Central memory CD4-positive, alpha-beta T cell (primary cell): ENCODE measurements around the gene ZNF414.
"Not testable (repeated sequence)": the region's sequence is repeated elsewhere in the genome, so short reads cannot be mapped to it uniquely, and the experiment has no call there.

Source experiments
- DNase-seq: peaks from one replicate; pipeline ENCODE4 v3.0.0; 2022

The ZNF414 gene

DNA sequence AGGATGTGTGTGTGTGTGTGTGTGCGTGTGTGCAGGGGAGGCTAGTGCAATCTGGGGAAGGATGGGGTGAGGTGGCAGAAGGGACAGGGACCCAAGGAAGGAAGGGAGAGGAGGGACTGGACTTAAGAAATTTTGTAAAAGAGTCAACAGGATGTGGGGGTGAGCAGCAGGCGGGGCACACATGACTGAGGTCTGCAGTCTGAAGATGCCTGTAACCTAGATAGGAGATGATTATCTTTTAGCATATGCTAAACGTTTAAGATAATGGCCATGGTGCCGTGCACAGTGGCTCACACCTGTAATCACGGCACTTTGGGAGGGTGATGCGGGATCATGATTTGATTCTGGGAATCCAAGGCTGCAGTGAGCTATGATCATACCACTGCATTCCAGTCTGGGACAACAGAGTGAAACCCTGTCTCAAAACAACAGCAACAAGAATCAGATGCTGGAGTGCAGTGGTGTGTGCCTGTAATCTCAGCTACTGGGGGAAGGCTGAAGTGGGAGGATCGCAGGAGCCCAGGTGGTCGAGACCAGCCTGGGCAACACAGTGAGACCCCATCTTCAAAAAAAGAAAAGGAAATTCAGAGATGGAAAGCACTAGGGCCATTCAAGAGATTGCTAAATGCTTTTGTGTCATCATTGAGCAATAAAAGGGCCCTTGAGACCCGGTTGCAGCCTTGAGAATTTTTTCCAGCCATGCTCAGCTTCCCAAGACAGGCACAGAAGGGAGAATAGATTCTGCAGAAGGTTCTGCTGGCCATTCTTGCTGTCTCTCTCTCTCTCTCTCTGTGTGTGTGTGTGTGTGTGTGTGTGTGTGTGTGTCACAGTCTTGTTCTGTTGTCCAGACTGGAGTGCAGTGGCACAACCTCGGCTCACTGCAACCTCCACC, 3.8 kb upstream of the ZNF414 start:
- peak; percentile 75 for DNase-seq

DNA sequence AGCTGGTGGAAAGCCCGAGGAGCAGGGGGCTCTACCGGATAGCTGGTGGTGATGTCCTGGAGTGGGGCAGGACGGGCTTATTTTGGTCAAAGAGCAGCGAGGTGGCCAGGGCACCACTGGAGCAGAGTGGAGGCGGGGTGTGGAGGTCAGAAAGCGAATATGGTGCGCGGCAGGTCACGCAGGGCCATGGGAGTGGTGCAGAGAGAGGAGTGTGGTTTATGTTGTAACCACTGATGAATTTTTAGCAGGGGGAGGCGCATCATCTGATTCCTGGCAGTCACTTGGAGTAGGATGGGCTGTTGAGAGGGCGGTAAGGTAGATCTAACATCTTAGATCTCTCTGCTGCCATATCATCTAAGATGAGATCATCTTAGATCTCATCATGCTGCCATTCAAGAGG, 1.4 kb upstream of the ZNF414 start:
- peak; percentile 71 for DNase-seq

DNA sequence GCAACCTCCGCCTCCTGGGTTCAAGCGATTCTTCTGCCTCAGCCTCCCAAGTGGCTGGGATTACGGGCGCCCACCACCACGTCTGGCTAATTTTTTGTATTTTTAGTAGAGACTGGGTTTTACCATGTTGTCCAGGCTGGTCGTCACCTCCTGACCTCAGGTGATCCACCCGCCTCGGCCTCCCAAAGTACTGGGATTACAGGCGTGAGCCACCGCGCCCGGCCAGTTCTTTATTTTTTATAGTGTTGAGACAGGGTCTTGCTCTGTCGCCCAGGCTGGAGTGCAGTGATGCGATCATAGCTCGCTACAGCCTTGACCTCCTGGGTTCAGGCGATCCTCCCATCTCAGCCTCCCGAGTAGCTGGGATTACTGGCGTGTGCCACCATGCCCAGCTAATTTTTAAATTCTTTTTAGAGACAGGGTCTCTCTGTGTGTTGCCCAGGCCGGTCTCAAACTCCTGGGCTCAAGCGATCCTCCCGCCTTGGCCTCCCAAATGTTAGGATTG, 590 bp upstream of the ZNF414 start:
- DNase-seq = not testable (repeated sequence)

DNA sequence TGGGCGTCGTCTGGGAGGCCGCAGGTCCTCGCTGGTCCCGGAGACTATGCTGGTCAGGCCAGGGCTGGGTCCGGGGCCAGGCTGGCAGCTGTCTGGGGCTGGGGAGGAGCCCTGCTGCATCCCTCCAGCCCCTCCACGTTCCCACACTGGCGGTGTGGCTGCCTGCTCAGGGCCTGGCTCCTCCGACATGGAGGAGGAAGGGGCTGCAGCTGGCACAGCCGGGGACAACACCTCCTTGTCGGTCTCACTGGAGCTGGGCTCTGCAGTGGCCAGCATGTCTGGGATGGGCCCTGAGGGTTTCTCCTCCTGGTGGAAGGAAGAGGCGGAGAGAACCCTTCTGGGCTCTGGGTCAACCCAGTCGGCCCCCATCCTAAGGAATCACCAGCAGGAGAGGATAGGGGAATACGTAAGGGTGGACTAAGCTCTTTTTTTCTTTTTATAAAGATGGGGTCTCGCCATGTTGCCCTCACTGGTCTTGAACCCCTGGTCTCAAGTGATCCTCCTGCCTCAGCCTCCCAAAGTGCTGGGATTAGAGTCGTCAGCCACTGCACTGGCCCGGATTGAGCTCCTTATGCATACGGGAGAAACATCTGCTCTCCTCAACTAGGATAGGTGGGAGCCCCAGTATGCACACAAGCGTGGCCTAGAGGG, 806 bp downstream of the ZNF414 start:
- DNase-seq = no peak

DNA sequence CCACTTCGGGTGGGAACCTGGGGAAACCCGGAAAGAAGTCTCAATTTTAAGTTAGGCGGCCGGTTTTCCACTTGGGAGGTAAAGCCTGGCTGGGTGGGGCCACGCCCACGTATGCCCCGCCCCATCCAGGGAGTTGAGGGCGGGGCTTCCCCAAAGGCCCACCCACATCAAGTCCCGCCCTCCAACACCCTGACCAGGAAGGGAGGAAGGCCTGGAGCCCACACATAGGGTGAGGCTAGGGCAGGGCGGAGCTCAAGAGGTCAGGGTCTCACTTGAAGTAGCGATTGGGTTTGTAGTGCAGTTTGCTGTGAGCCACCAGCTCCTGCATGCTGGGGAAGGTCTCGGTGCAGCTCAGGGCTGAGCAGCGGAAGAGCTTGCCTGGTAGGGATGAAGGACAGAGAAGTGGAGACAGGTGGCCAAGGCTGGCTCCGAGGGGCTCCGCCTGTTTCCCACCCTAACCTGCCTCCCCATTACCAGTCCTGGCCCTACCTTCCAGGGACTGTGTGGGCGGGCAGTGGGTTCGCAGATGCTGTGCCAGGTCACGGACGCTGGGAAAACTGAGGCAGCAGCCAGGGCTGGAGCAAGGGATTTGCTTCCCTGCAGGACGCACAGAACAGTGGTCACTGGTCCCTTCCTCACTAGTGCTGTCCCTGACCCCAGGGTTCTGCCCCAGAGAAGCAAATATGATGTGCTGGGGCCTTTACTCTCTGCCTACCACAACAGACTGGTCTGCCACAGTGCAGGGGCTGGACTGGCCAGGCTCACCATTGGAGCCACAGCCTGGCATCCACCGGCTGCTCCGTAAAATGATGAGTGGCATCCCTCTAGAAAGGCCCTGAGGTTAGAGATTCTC, 1.6 kb downstream of the ZNF414 start:
- DNase-seq = no peak

DNA sequence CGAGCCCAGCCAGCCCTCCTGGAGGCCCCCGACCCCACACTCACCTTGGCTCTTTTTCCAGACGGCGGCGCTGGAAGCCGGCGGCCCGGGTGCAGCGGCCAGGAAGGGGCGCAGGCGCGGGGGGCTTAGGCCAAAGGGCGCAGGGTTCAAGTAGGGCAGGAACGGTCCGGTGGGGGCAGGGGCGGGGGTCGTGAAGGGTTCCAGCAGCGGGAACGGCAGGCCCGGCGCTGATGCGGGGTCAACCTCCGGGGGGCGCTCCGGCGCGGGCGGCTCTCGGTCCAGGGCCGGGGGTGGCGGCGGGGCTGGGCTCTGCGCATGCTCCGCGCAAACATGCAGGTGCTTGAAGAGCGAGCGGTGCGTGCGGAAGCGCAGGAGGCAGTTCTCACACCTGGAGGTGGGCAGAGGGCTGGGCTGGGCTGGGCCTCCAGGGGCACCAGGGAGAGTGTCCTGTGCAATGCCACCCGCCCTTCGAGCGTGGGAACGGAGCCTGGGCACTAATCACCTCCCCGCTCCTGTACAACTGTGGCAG, 2.3 kb downstream of the ZNF414 start:
- DNase-seq = no peak

DNA sequence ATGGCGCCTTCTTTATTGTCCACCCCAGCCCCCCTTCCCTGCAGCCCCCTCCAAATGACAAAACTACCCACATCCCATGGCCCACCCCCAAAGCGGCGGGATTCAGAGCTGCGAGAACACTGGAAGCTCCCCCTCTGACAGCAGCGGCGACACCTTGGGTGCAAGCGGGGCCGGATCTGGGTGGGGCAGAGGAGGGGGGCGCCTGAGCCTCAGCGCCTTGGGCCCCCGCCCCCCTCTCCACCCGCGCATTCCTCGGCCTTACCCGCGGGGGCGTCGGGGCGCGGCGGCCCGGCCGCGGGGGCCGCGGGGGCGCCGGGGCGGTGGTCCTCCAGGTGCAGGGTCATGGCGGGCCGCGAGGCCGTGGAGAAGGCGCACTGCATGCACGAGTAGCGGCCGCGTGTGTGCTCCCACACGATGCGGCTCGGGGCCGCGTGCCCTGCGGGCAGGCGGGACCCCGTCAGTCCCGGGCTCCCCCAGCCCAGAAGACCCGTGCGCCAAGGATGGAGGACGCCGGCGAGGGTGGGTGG, 3.3 kb downstream of the ZNF414 start:
- DNase-seq = no peak

DNA sequence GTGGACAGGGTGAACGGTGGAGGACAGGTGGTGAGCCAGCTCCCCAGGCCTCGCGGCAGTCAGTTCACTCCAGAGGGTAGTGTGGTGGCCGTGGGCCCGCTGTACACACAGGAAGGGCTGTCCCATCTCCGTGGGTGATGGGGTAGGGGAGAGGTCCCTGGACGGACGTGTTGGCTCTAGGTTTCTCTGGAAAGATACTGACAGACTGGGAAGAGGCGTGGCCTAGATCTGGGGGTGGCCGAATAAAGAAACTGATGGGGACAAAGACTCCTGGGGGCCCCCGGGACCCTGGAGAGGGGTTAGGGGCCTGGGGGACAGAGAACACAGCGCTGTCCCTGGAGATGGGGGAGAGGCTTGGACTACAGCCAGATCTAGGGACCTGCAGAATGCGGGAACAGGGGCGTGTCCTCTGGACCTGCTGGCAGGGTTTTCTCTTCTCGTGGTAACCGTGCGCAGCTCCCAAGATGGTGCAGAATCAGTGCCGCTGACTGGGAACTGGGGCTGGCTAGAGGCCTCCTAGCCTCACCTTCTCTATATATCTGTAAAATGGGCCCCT, 7.5 kb downstream of the ZNF414 start:
- DNase-seq = no peak

DNA sequence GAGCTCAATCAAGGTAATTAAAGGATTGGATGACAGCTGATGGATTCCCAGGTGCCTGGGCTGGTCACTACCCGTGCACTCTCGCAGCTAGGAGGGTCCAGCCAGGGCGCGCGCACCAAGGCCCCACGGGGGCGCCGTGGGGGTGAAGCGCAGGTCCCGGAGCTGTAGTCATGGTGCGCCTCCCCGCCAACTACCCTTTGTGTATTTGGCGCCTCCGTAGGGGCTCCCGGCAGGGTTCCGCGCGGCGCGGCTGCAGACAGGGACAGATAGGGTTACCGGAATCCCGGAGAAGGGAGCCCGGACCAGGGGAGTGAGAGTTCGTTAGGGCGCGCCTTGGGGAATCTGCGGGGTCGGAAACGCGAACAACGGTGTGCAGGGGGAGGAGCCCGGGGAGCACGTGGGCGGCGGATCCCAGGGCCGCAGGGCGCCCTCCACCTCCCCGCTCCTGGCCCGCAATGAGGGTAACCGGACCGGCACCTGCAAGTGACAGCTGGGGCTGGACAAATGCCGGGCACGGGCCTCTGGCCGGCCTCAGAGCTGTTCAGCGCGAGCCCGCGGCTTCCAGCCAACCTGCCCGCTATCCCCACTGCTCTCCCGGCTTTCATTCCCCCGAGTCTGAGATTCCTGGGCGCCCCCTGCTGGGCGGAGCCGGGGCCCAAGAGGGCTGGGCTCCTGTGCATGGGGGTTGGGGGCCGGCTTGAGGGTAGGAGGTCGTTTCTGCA, 8.1 kb downstream of the ZNF414 start:
- peak; percentile 52 for DNase-seq

DNA sequence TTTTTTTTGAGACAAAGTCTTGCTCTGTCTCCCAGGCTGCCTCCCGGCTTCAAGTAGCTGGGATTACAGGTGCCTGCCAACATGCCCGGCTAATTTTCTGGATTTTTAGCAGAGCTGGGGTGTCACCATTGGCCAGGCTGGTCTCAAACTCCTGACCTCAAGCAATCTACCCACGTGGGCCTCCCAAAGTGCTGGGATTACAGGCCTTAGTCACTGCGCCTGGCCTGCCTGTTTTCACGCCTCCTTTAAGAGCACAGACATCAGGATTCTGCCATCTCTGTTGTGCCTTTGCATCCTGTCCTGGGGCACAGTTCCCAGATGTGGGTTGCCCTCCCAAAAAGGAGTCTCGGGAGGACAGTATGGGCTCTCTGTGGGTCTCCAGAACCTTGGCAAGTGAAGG, 9.0 kb downstream of the ZNF414 start:
- no peak for DNase-seq

DNA sequence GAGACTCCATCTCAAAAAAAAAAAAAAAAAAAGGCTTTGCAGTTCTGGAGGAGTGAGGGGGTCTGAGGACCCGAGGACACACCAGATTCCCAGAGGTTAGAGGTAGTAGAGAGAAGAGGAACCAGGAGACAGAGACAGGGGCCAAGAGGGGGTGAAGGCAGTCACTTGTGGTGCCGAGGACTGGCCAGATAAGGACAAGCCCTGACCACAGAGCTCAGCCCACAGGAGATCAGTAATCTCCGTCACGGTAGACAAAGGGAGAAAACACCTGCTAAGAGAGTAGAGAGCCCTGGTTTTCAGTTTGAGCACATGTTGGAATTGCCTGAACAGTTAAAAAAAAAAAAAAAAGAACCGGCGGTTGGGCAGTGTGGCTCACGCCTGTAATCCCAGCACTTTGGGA, 9.8 kb downstream of the ZNF414 start:
- no peak for DNase-seq

DNA sequence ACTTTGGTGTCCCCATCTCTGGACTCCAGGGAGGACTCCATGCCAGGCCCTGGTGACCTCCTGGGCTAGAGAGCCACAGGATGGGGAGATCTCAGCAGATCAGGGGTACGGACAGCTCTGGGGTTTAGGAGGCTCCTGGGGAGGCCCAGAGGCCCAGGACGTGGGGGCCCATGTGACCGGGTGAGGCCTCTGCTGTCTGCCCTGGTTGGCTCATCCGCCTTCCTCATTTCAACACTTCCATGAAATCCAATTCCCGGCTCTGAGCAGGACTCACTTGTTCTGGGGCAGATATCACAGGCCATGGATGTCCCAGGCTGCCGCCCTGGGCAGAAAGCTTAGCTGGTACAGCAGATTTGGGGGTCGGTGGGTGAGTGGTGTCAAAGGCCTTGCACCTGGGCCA, 10.5 kb downstream of the ZNF414 start:
- DNase-seq = no peak

DNA sequence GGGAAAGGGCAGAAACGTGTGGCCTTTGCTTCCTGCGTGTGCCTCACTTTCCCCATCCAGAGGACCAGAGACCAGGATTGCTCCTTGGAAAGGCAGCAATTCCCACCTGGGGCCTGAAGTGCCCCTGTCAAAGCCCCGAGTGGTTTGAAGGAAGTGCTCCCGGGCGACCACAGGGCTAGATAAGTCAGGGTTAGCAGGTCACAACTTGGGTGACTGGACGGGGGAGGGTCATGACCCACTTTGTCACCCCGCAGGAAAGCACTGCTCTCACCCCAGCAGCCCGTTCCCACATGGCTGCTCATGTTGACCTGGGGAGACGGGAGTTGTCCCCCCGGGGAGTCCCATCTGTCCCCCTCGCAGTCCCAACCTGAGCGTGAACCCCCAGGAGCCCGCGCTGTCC, 12.0 kb downstream of the ZNF414 start:
- DNase-seq = no peak

DNA sequence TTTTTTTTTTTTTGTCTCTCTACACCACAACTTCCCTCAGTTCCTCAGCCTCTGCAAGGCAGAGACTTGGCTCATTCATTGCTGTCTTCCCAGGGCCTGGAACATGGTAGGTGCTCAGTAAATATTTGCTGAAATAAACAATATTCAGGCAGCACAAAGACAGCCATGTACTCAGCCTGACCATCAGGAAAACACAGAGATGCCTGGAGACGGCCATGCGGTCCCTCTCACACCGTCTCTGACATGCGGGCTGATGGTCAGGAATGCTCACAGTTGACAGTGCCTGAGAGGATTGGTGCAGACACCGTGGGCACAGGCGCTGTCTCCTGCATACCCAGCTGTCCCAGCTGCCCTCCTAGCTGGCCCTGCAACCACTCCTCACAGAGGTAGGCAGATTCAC, 12.5 kb downstream of the ZNF414 start:
- no peak for DNase-seq

DNA sequence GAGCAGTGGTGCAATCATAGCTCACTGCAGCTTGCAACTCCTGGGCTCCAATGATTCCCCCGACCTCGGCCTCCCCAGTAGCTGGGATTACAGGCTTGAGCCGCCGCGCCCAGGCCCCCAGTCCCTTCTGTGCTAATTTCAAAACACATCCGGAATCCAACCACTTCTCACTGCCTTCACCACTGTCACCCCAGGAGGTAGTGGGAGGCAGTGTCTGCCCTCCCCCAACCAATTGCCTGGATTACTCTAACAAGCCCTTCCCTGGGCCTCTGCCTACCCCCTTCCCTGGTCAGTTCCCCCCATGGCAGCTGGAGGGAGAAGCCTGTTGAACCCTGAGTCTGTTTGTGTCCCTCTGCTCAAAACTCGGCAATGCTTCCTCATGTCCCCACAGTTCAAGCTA, 13.8 kb downstream of the ZNF414 start:
- DNase-seq = no peak

DNA sequence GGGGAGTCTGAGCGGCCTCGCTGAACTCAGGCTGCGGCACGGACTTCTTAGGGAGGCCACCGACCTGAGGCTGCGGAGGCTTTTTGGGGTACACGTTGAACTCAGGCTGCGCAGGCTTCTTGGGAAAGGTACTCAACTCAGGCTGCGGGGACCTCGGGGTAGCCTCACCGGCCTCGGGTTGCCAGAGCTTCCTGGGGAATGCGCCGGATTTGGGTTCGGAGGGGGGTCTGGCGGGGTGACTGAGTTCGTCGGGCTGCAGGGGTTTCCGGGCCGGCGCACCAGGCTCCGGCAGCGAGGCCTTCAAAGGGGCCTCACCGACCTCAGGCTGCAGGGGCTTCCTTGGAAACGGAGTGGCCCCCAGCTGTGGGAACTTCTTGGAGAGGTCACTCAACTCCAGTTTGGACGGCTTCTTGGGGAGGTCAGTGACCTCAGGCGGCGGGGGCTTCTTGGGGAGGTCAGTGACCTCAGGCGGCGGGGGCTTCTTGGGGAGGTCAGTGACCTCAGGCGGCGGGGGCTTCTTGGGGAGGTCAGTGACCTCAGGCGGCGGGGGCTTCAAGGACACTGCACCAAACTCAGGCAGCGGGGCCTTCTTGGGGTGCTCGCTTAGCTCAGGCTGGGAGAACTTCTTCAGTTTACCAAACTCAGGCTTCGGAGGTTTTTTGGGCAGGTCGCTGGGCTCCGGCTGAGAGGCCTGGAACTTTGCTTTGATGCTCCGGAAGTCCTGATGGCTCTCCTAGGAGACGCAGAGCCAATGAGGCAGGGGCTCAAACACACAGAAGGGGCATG, 14.7 kb downstream of the ZNF414 start:
- no peak for DNase-seq

DNA sequence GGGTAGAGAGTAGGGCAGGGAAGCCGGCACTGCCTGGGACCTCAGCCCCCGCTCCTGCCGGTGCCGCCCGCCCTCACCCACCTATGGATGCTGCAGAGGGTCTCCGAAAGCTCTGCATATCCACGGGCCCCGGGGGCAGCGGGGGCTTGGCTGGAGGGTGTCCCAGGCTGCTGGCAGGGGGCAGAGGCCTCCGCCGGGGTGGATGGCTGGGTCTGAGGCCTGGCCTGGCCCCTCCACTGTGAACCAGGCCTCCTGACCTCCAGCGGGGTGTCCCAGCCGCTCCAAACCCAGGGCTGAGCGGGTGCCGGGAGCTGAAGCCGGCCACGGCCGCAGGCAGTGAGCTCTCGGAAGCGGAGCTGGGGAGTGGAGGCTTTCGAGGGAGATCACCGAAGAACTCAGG, 15.7 kb downstream of the ZNF414 start:
- no peak for DNase-seq

DNA sequence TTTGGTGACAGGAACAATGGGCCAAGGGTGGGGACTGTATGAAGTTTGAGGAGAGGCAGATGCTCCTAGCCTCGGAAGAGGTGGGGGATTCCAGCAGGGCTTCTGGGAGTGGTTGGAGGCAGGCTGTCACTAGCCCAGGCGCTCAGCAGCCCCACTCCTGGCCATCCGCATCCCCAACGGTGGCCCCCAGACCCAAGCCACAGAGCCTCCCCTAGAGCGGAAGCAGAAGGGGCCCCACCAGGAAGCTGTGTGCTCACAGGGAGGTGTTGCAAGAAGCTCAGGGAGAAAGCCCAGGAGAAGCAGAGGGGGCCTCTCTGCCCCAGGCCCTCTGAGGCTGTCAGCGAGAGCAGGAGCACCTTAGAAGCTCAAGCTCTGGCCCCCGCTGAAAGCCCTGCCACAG, 19.8 kb downstream of the ZNF414 start:
- no peak for DNase-seq

DNA sequence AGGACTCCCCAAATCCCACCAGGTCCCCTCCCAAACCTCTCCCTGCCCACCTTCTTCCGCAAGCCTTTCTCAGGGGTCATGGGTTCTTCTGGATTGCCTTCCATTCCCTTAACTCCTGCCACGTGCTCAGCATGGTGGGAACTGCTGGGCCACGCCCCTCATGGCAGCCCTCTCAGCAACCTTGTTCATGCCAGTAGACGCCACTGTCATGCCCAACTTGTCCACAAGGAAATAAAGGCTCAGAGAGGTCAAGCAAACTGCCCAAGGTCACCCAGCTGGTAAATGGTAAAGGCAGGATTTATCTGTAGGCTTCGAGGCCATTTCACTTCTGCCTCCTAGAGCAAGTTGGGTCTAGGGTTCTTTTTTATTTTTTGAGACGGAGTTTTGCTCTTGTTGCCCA, 22.4 kb downstream of the ZNF414 start:
- DNase-seq = no peak

DNA sequence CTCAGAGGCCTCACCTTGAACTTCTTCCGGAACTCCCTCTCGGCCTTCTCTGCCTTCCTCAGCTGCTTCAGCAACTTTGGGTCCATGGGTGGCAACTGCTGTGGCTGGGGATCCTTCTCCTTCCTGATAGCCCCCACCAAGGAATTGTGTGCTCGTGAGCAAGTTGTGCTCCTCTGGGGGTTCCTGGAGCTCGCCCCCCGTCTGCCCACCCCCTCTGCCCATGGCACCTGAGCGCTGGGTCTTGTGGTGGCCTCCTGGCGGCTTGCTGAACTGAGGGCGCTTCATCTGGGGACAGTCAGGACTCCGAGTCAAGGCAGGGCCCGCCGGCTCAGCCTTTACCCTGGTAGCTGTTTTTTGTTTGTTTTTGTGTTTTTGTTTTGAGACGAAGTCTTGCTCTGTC, 23.1 kb downstream of the ZNF414 start:
- DNase-seq = no peak

DNA sequence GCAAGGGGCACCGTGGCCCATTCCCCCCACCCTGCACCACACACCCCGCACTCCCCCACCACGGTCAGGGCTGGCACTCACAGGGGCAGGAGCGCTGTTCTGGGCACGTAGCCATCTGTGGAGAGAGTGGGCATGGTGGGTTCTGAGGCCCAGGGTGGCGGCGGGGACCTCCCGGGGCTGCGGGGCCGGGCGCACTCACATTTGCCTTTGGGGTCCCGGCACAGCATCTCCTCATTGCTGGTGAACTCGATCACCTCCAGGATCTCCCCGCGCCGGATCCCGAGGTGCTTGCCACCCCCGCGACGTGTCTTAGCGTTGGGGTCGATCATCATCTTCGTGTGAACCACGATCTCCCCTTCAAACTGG, 23.6 kb downstream of the ZNF414 start:
- no peak for DNase-seq
